EH (cell line): Measurements from ENCODE around the gene EEF1A2.
"Not testable (repeated sequence)": the region's sequence is repeated elsewhere in the genome, so short reads cannot be mapped to it uniquely, and the experiment has no call there.

ENCODE experiments used
- DNase-seq: peaks from one replicate; pipeline ENCODE4 v3.0.0-alpha.2; 2015; ENCODE audit warnings: low read depth

EEF1A2 gene

DNA sequence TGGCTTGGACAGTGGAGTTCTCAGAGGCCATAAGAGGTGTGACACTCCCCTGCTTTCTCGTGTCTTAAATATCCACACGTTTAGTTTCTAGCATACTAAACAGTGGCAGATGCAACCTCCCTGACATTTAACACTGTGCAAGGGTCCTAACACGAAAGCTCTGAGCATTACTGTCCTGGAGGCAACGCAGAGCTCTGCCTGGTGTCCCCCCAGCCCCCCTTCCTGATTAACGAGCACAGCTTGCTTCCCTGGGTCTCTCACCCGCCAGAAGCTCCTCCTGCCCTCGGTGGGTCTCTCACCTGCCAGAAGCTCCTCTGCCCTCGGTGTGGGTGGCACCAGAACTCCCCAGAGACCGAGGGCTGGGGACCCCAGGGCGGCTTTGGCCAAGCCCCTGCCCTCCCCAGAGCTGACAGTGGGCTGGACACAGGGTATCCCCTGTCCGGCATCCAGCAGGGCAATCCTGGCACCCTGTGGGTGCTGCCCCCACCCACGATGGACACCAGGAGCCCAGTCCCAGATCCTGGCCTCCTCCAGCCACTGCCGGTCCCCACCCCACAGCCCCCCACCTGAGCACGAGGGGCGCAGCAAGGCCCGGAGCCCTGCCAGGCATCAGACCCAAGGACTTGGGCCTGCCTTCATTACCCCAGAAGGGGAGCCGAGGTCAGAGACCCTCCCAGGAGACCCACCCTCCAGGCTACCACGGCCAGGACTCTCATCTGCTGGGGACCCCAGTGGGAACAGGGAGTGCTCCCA is 14.1 kb downstream of the EEF1A2 start:
- no peak for DNase-seq

DNA sequence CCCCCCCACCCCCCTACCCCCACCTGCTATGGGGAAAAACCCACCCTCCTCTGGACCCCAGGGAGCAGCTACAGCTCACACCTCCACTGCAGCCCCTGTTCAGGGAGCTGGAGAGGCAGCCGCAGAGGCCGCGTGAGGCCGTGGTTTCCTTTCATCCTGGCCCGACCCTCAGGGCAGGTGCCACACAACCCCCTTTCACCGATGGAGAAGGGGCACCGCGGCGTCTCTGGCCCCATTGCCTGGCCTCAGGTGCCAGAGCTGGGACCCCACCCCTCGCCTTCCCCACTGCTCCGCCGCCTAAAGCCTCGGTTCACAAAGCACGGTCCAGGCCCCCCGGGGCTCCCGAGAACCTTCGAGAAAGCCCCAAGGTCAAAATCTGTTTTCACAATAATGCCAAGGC is 14.6 kb downstream of the EEF1A2 start:
- no peak for DNase-seq

DNA sequence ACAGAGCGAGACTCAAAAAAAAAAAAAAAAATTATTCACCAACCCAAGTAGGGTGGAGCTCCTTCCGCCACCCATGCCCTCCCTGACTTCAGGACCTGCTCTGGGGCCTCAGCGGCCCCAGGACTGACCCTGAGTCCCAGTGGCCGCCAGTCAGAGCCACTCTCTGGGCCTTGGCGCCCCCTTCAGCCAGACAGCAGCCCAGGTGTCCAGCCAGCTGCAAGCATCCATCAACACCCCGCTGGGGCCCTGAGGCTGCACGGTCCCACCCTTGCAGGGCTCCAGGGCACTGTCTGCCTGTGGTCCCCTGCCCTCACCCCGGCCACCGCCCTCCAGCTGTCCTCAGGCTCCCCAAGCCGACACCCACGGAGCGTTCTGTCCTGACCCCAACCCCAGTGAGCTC is 15.0 kb downstream of the EEF1A2 start:
- no peak for DNase-seq

DNA sequence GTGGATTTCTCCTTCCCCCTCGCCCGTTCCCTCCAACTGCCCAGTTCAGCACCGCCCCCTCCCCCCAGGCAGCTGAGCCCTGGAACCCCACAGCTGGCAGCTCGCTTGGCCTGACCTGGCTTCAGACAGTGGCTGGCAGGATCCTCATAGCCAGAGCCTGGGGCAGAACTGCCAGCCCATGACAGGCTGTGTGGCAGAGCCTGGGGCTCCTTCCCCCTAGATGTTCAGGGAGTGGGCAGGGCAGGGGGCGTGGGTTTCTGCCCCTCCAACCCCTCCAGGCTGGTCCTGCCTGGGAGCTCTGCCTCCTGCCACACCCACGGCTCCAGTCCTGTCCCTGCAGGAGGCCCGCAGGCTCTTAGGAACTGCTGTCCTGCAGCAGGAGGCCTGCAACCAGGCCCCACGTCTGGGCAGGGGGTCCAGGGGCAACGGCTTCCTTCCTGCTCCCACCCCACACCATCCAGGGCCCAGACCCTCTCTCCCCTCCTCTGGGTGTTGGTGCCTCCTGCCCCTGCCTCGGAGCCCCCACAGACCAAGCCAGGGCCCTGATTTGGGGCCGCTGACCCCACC is 16.8 kb downstream of the EEF1A2 start:
- no peak for DNase-seq

- DNase-seq, result no peak
Measured at GRCh38 chr20:63481503-63481902, 17.4 kb downstream of the EEF1A2 start.

GRCh38 chr20:63479695-63480419 is 19.0 kb downstream of the EEF1A2 start:
- DNase-seq, result not testable (repeated sequence)

DNA sequence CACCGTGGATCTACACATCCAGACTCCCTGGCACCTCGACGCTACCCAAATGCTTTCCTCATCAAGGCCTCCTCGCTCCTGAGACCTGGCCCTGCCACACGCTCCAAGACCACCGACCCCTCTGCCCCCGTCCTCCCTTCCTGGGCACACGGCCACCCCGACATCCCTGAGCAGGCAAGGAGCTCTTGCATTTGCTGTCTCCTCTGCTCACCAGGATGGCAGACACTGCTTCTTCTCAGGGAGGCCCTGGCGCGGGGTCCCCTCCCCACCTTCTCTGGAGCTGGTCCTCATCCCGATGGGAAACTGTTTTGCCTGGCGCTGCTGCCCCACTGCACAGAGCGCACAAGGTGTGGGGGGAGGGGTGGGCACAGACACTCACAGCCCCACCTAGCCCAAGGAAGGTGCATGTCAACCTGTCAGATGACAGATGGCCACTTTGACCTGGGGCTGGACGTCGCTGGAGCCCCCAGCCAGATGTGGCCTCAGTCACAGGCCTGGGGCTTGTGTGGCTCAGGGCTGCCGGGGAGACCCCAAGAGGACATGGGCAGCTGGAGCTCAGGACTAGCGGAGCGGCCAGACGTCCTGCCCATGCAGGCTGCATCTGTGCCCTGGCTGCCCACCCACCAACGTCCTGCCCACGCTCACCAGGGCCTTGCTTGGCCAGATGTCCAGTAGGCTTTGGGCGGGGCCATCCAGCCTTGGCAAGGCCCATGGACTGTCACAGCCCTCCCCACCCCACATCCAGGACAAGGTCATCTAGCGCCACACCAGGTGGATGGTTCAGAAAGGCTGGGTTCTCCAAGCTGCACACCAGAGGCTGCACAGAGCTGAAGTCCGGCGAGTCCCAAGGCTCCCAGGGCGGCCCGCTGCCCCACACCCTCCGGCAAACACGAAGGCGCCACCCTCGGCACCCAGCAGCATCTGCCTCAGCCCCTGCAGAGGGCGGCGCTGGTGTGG is 20.3 kb downstream of the EEF1A2 start:
- DNase-seq, result no peak

DNA sequence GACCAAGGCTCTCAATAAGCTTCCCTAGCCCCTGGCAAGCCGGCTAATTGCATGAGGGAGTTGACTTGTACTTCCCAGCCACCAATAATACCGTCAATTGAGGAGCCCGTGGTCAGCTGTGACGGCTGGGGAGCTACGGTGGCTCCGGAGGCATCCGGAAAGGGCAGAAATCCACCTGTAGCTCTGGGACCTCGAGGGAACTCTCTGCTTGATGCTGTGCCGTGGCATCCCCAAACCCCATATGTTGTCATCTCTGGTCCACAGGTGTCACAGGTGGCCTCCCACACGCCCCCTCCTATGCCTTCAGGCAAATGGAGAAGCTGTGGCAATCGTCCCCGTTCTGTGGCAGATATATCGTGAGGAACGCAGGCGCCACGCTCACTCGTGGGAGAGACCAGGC is 20.9 kb downstream of the EEF1A2 start:
- no peak for DNase-seq

GRCh38 chr20:63477061-63477616 is 21.7 kb downstream of the EEF1A2 start:
- no peak for DNase-seq

DNA sequence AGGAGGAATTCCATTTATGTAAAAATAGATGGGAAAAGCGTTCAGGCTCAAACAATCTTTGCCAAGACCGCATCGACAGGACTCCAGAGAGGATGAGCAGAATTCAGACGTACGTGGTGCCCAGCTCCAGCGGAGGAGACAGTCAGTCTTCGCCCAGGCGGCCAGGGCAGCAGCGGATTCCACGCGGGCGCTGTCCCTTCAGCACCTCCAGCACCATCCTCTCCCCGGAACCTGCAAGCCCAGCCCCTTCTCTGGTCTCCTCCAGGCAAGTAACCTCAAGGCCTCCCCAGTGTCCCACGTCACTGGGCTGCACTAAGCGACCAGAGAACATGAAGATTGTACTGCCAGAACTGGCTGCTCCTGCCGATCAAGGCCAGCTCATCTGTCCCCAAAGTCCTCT is 23.7 kb downstream of the EEF1A2 start:
- DNase-seq, result peak; percentile 38

DNA sequence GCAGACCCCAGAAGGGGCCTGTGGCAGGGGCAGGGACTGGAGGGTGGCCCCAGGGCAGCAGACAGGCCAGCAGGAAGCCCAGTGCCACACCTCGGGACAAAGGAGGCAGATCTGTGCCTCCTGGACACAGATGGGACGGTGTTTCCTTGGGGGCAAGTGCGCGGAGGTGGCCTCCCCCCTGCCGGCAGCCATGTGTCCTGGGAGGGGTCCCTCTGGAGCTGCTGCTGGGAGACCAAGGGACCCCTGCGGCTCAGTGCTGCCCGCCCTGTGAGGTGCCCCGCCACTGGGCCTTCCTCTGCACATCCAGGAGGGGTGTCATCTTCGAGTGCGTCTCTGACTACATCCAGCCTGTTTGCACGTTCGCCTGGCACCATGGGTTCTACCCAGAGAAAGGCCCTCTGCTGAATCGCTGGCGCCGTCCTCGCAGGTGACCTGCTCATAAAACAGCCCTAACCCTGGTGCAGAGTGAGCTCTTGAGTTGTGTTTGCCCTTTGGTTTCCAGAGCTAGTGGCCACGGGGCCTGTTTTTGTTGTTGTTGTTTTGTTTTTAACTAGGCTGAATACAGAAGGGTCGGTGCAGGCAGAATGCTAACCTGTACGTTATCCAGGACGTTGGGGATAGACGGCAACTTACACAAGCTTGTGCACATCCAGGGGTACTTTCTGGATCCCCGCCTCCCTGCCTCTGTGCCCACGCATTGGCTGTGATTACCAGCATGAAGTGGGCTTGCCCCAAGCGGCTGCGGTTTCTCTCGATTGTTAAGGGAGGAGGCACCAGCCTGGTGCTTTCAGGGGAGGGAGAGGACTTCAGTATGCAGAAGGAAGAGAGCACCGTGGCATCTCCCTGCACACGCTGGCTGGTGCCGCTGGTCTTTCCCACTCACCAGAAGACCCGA is 25.1 kb downstream of the EEF1A2 start:
- no peak for DNase-seq

GRCh38 chr20:63472862-63473390 is 26.0 kb downstream of the EEF1A2 start:
- no peak for DNase-seq

- DNase-seq, result no peak
Measured at GRCh38 chr20:63471981-63472831, 26.7 kb downstream of the EEF1A2 start, which contains the start of gene KCNQ2. Gene KCNQ2 (minus strand): TSS chr20:63472655. CDS start chr20:63472463, 192 bp downstream.

DNA sequence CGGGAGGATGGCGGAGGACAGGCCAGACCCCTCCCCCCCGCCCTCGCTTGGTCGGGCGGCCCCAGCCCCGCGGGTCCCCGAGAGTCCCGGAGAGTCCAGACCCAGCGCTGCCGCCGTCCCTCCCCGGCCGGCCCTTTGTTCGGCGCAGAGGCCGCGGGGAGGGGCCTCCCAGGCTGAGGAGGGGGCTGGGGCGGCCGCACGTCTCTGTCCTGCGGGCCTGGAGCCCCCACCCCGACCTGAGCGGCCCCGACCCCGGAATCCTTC is 27.2 kb downstream of the EEF1A2 start:
- no peak for DNase-seq

DNA sequence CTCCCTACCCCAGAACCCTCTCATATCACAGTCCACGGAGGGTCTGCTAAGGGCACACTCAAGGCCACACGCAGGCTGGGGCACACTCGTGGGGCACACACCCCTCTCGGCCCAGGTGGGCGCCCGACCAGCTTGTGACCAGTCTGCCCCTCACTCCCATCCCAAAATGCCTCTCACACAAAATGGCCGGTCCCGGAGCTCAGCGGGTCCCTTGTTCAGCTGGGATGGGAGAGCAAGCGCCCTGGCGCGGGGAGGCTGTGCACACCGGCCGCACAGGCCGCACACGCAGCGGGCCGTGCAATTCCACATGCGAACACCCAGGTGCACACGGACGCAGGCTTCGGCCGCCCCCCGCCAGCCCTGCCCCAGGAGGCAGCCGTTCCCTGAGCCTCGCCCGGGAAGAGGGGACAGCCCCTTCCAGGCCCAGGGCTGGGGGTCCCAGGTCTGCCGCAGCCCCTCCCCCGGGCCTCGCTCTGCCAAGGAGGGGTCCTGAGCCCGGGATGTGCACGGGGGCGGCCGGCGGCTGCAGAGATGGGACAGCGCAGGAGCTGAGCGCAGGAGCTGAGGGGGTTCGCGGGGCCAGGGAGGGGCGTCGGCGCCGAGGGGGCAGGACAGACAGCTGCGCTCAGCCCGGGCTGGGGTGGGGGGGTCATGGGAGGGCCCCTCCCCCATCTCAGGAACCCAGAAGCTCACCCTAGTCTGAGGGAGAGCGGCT is 27.7 kb downstream of the EEF1A2 start:
- DNase-seq, result no peak

GRCh38 chr20:63470410-63470809 is 28.5 kb downstream of the EEF1A2 start:
- DNase-seq, result no peak

- DNase-seq, result no peak
Measured at GRCh38 chr20:63469713-63470101, 29.2 kb downstream of the EEF1A2 start.

- DNase-seq, result no peak
Measured at GRCh38 chr20:63469019-63469712, 29.7 kb downstream of the EEF1A2 start.
